DND-41 (cell line): ENCODE results near the gene GDI1.
A peak's percentile ranks its signal among the peaks of the same experiment; 100 is the strongest.

Experiments
- ATAC-seq: fragments of 200-7000 bp; cut with Tn5 transposase; 3 replicates; pipeline ENCODE4 v1.9.1; 2021; ENCODE audit warnings: low read depth; ENCODE audit not compliant: insufficient read depth
- DNase-seq: peaks from one replicate; pipeline ENCODE4 v3.0.0-alpha.2; 2020
- H2AFZ ChIP-seq: 2 replicates; pipeline ENCODE4 v1.6.0; 2012; ENCODE audit warnings: low read depth, low read length
- H3K27ac ChIP-seq: 2 replicates; pipeline ENCODE4 v1.5.1; 2012; ENCODE audit warnings: low read length, inconsistent platforms
- H3K27me3 ChIP-seq: fragments of 200-600 bp; sonication (generic); 2 replicates; pipeline ENCODE4 v1.6.0; 2012; ENCODE audit warnings: low read length, mild to moderate bottlenecking, inconsistent platforms; ENCODE audit not compliant: insufficient read depth, poor library complexity
- H3K36me3 ChIP-seq: 2 replicates; pipeline ENCODE4 v1.5.1; 2012; ENCODE audit warnings: low read length, inconsistent platforms; ENCODE audit not compliant: insufficient read depth
- H3K4me1 ChIP-seq: 2 replicates; pipeline ENCODE4 v1.5.1; 2012; ENCODE audit warnings: mild to moderate bottlenecking, low read length; ENCODE audit not compliant: insufficient read depth
- H3K4me2 ChIP-seq: 2 replicates; pipeline ENCODE4 v1.6.0; 2012; ENCODE audit warnings: mild to moderate bottlenecking, moderate library complexity, low read length, inconsistent platforms; ENCODE audit not compliant: insufficient read depth
- H3K4me3 ChIP-seq, 2 experiments: fragments of 200-600 bp in 1 of 2; shearing (Covaris generic) in 1 of 2; 2 replicates each; pipeline ENCODE4 v1.5.1; 2012 to 2016; ENCODE audit warnings: inconsistent platforms in 2 of 2, low read length in 2 of 2, mild to moderate bottlenecking in 2 of 2, low read depth in 1 of 2, moderate library complexity in 1 of 2
- H3K79me2 ChIP-seq: 2 replicates; pipeline ENCODE4 v1.6.0; 2012; ENCODE audit warnings: low read length, inconsistent platforms; ENCODE audit not compliant: insufficient read depth
- H3K9ac ChIP-seq: 2 replicates; pipeline ENCODE4 v1.6.0; 2012; ENCODE audit warnings: low read depth, mild to moderate bottlenecking, inconsistent platforms, low read length, moderate library complexity
- H3K9me3 ChIP-seq: 2 replicates; pipeline ENCODE4 v1.5.1; 2012; ENCODE audit warnings: low read length, moderate library complexity, mild to moderate bottlenecking, inconsistent platforms; ENCODE audit not compliant: insufficient read depth, severe bottlenecking
- H4K20me1 ChIP-seq: 2 replicates; pipeline ENCODE4 v1.6.0; 2012; ENCODE audit warnings: low read length; ENCODE audit not compliant: insufficient read depth
- CTCF ChIP-seq: IDR thresholded peaks from 2 replicates; pipeline ENCODE4 v1.5.1; 2012; ENCODE audit warnings: borderline replicate concordance, low read length, moderate library complexity, mild to moderate bottlenecking; ENCODE audit not compliant: poor library complexity, severe bottlenecking; ENCODE audit errors: extremely low read depth
- EZH2 ChIP-seq: IDR thresholded peaks from 3 replicates; pipeline ENCODE4 v1.6.1; 2012; ENCODE audit warnings: borderline replicate concordance, low read depth, mild to moderate bottlenecking, moderate library complexity, low read length, inconsistent platforms; ENCODE audit not compliant: severe bottlenecking

GDI1 gene

GRCh38 chrX:154437971-154438893 lies 1.3 kb downstream of the GDI1 start:
- H3K4me3 ChIP-seq: peak overlapping the region; percentile 33 to 73; a peak in 3 of 4 replicates
- peak overlapping the region; percentile 56 for H3K27ac ChIP-seq
- no peak overlapping the region for H2AFZ ChIP-seq
- TF ChIP-seq EZH2 (no peak), CTCF (no peak)
- DNase-seq (no peak), ATAC-seq (no peak)
- H3K79me2 ChIP-seq: peaks cover 31% of the 10 kb centered on the region
- H4K20me1 ChIP-seq: peaks cover 28% of the 10 kb centered on the region
- H3K4me2 ChIP-seq: peak overlapping the region; percentile 91
- H3K36me3 ChIP-seq: peaks cover 71% of the 10 kb centered on the region
- peak overlapping the region; percentile 67 for H3K9ac ChIP-seq
- peaks cover 30% of the 10 kb centered on the region for H3K4me1 ChIP-seq
- no peaks in the 10 kb centered on the region for H3K27me3 ChIP-seq
- H3K9me3 ChIP-seq: no peaks in the 10 kb centered on the region

- TF ChIP-seq CTCF (no peak), EZH2 (no peak)
- H3K27me3 ChIP-seq: no peaks in the 10 kb centered on the region
- ATAC-seq (no peak), DNase-seq (no peak)
- peaks cover 31% of the 10 kb centered on the region for H3K79me2 ChIP-seq
- peaks cover 43% of the 10 kb centered on the region for H3K4me1 ChIP-seq
- H3K4me3 ChIP-seq: no peak overlapping the region
- H3K27ac ChIP-seq: no peak overlapping the region
- no peaks in the 10 kb centered on the region for H3K9me3 ChIP-seq
- no peak overlapping the region for H3K4me2 ChIP-seq
- H4K20me1 ChIP-seq: peaks cover 31% of the 10 kb centered on the region
- no peak overlapping the region for H2AFZ ChIP-seq
- peaks cover 56% of the 10 kb centered on the region for H3K36me3 ChIP-seq
- H3K9ac ChIP-seq: no peak overlapping the region
Measured at GRCh38 chrX:154439841-154440240, 2.9 kb downstream of the GDI1 start.

GRCh38 chrX:154440623-154441357 lies 3.8 kb downstream of the GDI1 start:
- Histone ChIP-seq H3K27me3 (no peaks in the 10 kb centered on the region), H3K9me3 (no peaks in the 10 kb centered on the region), H3K4me2 (no peak overlapping the region), H3K4me1 (peaks cover 41% of the 10 kb centered on the region), H4K20me1 (peaks cover 31% of the 10 kb centered on the region), H3K4me3 (no peak overlapping the region), H2AFZ (no peak overlapping the region), H3K79me2 (peaks cover 31% of the 10 kb centered on the region), H3K9ac (no peak overlapping the region), H3K36me3 (peaks cover 46% of the 10 kb centered on the region), H3K27ac (no peak overlapping the region)
- DNase-seq (no peak), ATAC-seq (no peak)
- TF ChIP-seq CTCF (no peak), EZH2 (no peak)
